ENCODE results near the gene MYL1.

- TF ChIP-seq, protein P1, sequence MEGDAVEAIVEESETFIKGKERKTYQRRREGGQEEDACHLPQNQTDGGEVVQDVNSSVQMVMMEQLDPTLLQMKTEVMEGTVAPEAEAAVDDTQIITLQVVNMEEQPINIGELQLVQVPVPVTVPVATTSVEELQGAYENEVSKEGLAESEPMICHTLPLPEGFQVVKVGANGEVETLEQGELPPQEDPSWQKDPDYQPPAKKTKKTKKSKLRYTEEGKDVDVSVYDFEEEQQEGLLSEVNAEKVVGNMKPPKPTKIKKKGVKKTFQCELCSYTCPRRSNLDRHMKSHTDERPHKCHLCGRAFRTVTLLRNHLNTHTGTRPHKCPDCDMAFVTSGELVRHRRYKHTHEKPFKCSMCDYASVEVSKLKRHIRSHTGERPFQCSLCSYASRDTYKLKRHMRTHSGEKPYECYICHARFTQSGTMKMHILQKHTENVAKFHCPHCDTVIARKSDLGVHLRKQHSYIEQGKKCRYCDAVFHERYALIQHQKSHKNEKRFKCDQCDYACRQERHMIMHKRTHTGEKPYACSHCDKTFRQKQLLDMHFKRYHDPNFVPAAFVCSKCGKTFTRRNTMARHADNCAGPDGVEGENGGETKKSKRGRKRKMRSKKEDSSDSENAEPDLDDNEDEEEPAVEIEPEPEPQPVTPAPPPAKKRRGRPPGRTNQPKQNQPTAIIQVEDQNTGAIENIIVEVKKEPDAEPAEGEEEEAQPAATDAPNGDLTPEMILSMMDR (IDR thresholded peaks at IDR 0.05): no peak
- no peak for TF ChIP-seq POLR2AphosphoS5 (IDR thresholded peaks at IDR 0.05)
Observed at GRCh38 chr2:210337159-210337558, 22.2 kb upstream of the MYL1 start.
